Measurements from ENCODE around the gene SLC35F4. TPM values are rescaled to one million over a fixed set of nuclear protein-coding genes. Genes with fewer than 3 reads are reported as not detected.

SLC35F4 gene
- total RNA-seq, 2 experiments from 2014 or later, result not detected

- Mint-ChIP-seq H3K27ac (no peak overlapping the region), H3K9me3 (no peaks in the 10 kb centered on the region), H3K27me3 (ENCODE audit: low read depth) (no peaks in the 10 kb centered on the region), H3K4me3 (no peak overlapping the region), H3K4me1 (ENCODE audit: low read depth) (peaks cover 2% of the 10 kb centered on the region), H3K36me3 (ENCODE audit: low read depth) (no peaks in the 10 kb centered on the region)
- CTCF ChIA-PET, result no interaction called here
- intact Hi-C loops (cut with micrococcal nuclease), result no loop called here
- no peak for DNase-seq
These were observed 47.4 kb downstream of the SLC35F4 start for GRCh38 chr14:57818511-57818910.

DNA sequence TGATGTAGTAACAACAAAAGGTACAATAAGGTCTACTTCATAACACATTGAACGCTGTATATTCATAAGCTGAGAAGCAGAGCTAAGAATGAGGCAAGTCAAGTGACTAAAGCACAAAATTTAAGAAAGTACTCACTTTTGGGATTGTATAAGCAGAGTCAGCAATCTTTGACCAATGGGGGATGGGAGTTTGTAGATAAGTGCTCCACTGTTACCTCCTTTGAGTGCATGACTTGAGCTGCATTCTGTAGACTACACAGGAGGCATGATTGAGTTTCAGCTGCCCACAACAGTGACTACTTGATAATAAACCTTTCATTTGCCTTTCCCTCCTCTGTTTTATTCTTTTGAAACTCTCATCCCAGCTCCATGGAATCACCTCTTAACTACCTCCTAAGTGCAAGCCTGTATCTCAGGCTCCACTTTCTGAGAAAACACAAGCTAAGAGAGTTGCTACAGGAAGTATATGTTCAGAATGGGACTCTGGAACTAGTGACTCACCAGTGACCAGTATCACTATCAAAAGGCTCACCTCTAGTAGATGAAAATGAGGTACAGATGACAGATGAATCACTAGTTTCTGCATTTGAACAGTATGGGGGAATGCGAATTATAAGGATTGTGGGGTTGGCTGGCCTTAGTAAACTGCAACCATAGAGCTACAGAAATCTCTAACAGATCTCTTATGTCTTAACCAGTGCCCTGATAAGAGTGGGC lies 49.2 kb downstream of the SLC35F4 start:
- intact Hi-C loops (cut with micrococcal nuclease), result no loop called here
- CTCF ChIA-PET, result no interaction called here
- Mint-ChIP-seq H3K27me3 (ENCODE audit: low read depth) (no peaks in the 10 kb centered on the region), H3K27ac (no peak overlapping the region), H3K9me3 (no peaks in the 10 kb centered on the region), H3K4me1 (ENCODE audit: low read depth) (peaks cover 2% of the 10 kb centered on the region), H3K4me3 (no peak overlapping the region), H3K36me3 (ENCODE audit: low read depth) (no peaks in the 10 kb centered on the region)
- no peak for DNase-seq

GRCh38 chr14:57814726-57815125 lies 51.2 kb downstream of the SLC35F4 start:
- Mint-ChIP-seq H3K27me3 (ENCODE audit: low read depth) (no peaks in the 10 kb centered on the region), H3K4me1 (ENCODE audit: low read depth) (peaks cover 2% of the 10 kb centered on the region), H3K9me3 (no peaks in the 10 kb centered on the region), H3K27ac (no peak overlapping the region), H3K4me3 (no peak overlapping the region), H3K36me3 (ENCODE audit: low read depth) (no peaks in the 10 kb centered on the region)
- DNase-seq, result no peak
- CTCF ChIA-PET, result no interaction called here
- intact Hi-C loops (cut with micrococcal nuclease), result no loop called here

GRCh38 chr14:57812741-57813140 lies 53.2 kb downstream of the SLC35F4 start:
- H3K4me1 Mint-ChIP-seq (ENCODE audit: low read depth), result peaks cover 2% of the 10 kb centered on the region
- H3K27ac Mint-ChIP-seq, result no peak overlapping the region
- no peaks in the 10 kb centered on the region for H3K36me3 Mint-ChIP-seq (ENCODE audit: low read depth)
- no peaks in the 10 kb centered on the region for H3K27me3 Mint-ChIP-seq (ENCODE audit: low read depth)
- no peak for DNase-seq
- no peaks in the 10 kb centered on the region for H3K9me3 Mint-ChIP-seq
- intact Hi-C loops (cut with micrococcal nuclease), result no loop called here
- no peak overlapping the region for H3K4me3 Mint-ChIP-seq
- CTCF ChIA-PET, result no interaction called here

- H3K36me3 Mint-ChIP-seq (ENCODE audit: low read depth), result no peaks in the 10 kb centered on the region
These were observed 53.8 kb downstream of the SLC35F4 start for GRCh38 chr14:57811998-57812546.

DNA sequence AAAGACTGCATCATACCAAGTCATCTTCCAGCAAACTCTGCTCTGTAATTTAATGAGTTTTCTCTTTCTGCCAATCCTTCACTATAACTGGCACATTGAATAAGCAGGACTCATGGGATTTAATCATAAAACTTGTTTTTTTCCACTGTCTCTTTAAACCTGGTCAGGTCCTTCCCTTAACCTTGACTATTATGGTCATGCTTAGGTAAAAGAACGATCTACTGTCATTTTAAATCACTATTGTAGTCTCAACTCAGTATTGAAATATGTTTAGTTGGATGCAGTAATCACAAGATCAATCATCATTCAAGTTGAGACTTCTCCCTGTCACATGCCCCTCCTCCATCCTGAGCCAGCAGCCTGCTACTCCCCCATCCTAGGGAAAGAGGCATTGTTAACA lies 56.1 kb downstream of the SLC35F4 start:
- no peak for DNase-seq
- no peaks in the 10 kb centered on the region for H3K36me3 Mint-ChIP-seq (ENCODE audit: low read depth)
- CTCF ChIA-PET, result no interaction called here
- intact Hi-C loops (cut with micrococcal nuclease), result no loop called here
- H3K4me3 Mint-ChIP-seq, result no peak overlapping the region
- peaks cover 2% of the 10 kb centered on the region for H3K27me3 Mint-ChIP-seq (ENCODE audit: low read depth)
- H3K4me1 Mint-ChIP-seq (ENCODE audit: low read depth), result no peaks in the 10 kb centered on the region
- no peaks in the 10 kb centered on the region for H3K9me3 Mint-ChIP-seq
- no peak overlapping the region for H3K27ac Mint-ChIP-seq

More at GRCh38 chr14:57811998-57812546, 53.8 kb downstream of the SLC35F4 start:
- Mint-ChIP-seq H3K27me3 (ENCODE audit: low read depth) (no peaks in the 10 kb centered on the region), H3K27ac (no peak overlapping the region), H3K9me3 (no peaks in the 10 kb centered on the region), H3K4me3 (no peak overlapping the region), H3K4me1 (ENCODE audit: low read depth) (peaks cover 2% of the 10 kb centered on the region)
- intact Hi-C loops (cut with micrococcal nuclease), result no loop called here
- DNase-seq, result no peak
- CTCF ChIA-PET, result interaction anchor here (1.1 kb wide), 1 partner anchor 13 kb away, joined by 3 read pairs; no protein-coding TSS in a partner anchor

- DNase-seq, result no peak
- no peaks in the 10 kb centered on the region for H3K36me3 Mint-ChIP-seq (ENCODE audit: low read depth)
- H3K27ac Mint-ChIP-seq, result no peak overlapping the region
- intact Hi-C loops (cut with micrococcal nuclease), result no loop called here
- H3K9me3 Mint-ChIP-seq, result peaks cover 10% of the 10 kb centered on the region
- H3K27me3 Mint-ChIP-seq (ENCODE audit: low read depth), result no peaks in the 10 kb centered on the region
- CTCF ChIA-PET, result interaction anchor here (0.5 kb wide), 1 partner anchor 225 kb away, joined by 3 read pairs; no protein-coding TSS in a partner anchor
- no peak overlapping the region for H3K4me3 Mint-ChIP-seq
- H3K4me1 Mint-ChIP-seq (ENCODE audit: low read depth), result no peaks in the 10 kb centered on the region
These were observed 68.7 kb downstream of the SLC35F4 start for GRCh38 chr14:57797160-57797559.

GRCh38 chr14:57796556-57796955 lies 69.3 kb downstream of the SLC35F4 start:
- no peak for DNase-seq
- Mint-ChIP-seq H3K4me1 (ENCODE audit: low read depth) (no peaks in the 10 kb centered on the region), H3K27ac (no peak overlapping the region), H3K9me3 (peaks cover 11% of the 10 kb centered on the region), H3K27me3 (ENCODE audit: low read depth) (no peaks in the 10 kb centered on the region), H3K4me3 (no peak overlapping the region), H3K36me3 (ENCODE audit: low read depth) (no peaks in the 10 kb centered on the region)
- intact Hi-C loops (cut with micrococcal nuclease), result no loop called here
- CTCF ChIA-PET, result no interaction called here

DNA sequence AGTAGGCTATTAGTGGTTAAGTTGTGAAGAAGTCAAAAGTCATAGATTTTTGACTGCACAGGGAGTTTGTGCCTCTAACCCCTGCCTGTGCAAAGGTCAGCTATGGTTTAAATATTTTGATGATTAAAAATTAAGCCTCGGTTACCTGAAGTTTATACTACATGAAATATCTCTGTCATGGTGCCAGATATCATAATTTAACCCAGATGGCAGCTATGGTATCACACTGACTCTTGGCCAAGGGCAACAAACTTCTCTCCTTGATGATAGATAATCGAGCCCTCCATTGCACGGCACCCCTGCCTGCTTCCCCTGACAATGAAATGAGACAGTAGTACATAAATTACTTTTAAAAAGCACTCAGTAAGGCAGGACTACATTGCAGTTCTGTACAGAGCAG lies 80.8 kb downstream of the SLC35F4 start:
- Mint-ChIP-seq H3K36me3 (ENCODE audit: low read depth) (no peaks in the 10 kb centered on the region), H3K27ac (no peak overlapping the region), H3K27me3 (ENCODE audit: low read depth) (peaks cover 4% of the 10 kb centered on the region), H3K4me3 (no peak overlapping the region), H3K4me1 (ENCODE audit: low read depth) (no peaks in the 10 kb centered on the region), H3K9me3 (peaks cover 26% of the 10 kb centered on the region)
- intact Hi-C loops (cut with micrococcal nuclease), result no loop called here
- DNase-seq, result no peak
- CTCF ChIA-PET, result no interaction called here

DNA sequence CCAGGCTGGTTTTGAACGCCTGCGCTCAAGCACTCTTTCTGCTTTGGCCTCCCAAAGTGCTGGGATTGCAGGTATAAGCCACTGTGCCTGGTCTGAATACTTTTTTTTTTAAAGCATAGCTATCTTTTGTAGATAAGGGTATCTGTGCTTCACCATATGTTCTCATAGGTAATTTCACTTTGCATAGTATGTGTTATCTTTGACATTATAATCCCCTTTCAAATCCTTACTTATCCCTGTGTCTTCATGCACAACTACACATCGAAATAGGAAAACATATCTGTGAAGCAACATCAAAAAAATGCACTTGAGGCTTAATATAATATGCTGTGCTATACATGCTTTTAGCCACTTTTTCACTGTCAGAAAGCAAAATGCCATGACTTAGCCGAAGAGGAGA lies 94.1 kb downstream of the SLC35F4 start:
- H3K27me3 Mint-ChIP-seq (ENCODE audit: low read depth), result peaks cover 3% of the 10 kb centered on the region
- H3K4me3 Mint-ChIP-seq, result no peak overlapping the region
- no peak for DNase-seq
- intact Hi-C loops (cut with micrococcal nuclease), result no loop called here
- H3K27ac Mint-ChIP-seq, result no peak overlapping the region
- CTCF ChIA-PET, result no interaction called here
- no peaks in the 10 kb centered on the region for H3K36me3 Mint-ChIP-seq (ENCODE audit: low read depth)
- peaks cover 5% of the 10 kb centered on the region for H3K9me3 Mint-ChIP-seq
- no peaks in the 10 kb centered on the region for H3K4me1 Mint-ChIP-seq (ENCODE audit: low read depth)

DNA sequence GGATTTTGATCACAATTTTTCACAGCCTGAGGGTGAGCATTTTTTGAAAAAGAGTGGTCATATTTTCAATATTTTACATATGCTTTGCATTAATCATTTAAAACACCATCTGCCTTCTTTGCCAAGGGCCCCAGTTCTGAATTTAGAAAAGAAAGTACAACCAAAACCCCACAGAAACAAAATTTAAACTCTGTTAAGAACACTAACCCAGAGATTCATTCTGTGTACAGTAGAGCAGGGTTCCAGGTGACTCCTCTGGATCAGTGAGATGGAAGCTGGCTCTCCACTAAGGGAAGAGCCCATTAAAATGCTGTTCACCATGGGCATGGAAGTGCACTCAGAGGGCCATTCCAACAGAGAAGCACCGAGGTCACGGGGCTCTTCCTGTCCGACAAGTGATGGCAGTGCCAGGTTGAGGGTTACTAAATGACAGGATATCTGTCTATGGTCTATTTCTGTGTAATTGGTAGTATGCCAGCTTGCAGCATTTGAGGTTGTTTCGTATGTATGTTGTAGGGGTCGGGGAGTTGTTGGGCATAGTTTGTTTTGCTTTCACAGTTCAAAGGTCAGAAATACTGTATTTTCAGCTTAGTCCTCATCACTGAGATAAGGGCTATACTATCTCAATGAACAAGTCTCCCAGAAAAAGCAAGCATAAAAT lies 95.9 kb downstream of the SLC35F4 start:
- Mint-ChIP-seq H3K36me3 (ENCODE audit: low read depth) (no peaks in the 10 kb centered on the region), H3K27ac (no peak overlapping the region), H3K4me1 (ENCODE audit: low read depth) (no peaks in the 10 kb centered on the region), H3K4me3 (no peak overlapping the region), H3K27me3 (ENCODE audit: low read depth) (peaks cover 4% of the 10 kb centered on the region), H3K9me3 (no peaks in the 10 kb centered on the region)
- intact Hi-C loops (cut with micrococcal nuclease), result no loop called here
- no peak for DNase-seq
- CTCF ChIA-PET, result no interaction called here

- Mint-ChIP-seq H3K4me3 (no peak overlapping the region), H3K9me3 (no peaks in the 10 kb centered on the region), H3K27me3 (ENCODE audit: low read depth) (peaks cover 10% of the 10 kb centered on the region), H3K4me1 (ENCODE audit: low read depth) (no peaks in the 10 kb centered on the region), H3K27ac (no peak overlapping the region), H3K36me3 (ENCODE audit: low read depth) (no peaks in the 10 kb centered on the region)
- DNase-seq, result no peak
- CTCF ChIA-PET, result no interaction called here
- intact Hi-C loops (cut with micrococcal nuclease), result no loop called here
These were observed 104.1 kb downstream of the SLC35F4 start for GRCh38 chr14:57761800-57762199.

- no peaks in the 10 kb centered on the region for H3K4me1 Mint-ChIP-seq (ENCODE audit: low read depth)
- no peaks in the 10 kb centered on the region for H3K36me3 Mint-ChIP-seq (ENCODE audit: low read depth)
- H3K9me3 Mint-ChIP-seq, result no peaks in the 10 kb centered on the region
- CTCF ChIA-PET, result no interaction called here
- H3K4me3 Mint-ChIP-seq, result no peak overlapping the region
- intact Hi-C loops (cut with micrococcal nuclease), result no loop called here
- H3K27ac Mint-ChIP-seq, result no peak overlapping the region
- no peak for DNase-seq
- H3K27me3 Mint-ChIP-seq (ENCODE audit: low read depth), result peaks cover 10% of the 10 kb centered on the region
These were observed 105.0 kb downstream of the SLC35F4 start for GRCh38 chr14:57760896-57761295.
